Lower lobe of right lung (tissue), 2 donors: Measurements from ENCODE around the gene RBM38. TPM values are rescaled to one million over a fixed set of nuclear protein-coding genes. Genes with fewer than 3 reads are reported as not detected.

ENCODE experiments used
- ATAC-seq, 2 donors: fragments of 200-7000 bp; cut with Tn5 transposase; one replicate each; pipeline ENCODE4 v1.9.1; 2020 to 2022; ENCODE audit warnings: mild to moderate bottlenecking in 2 of 2, moderate library complexity in 2 of 2
- DNase-seq: peaks from one replicate; pipeline ENCODE4 v3.0.0-alpha.2; 2020
- H3K27ac ChIP-seq: fragments of 200-600 bp; one replicate; pipeline ENCODE4 v1.8.0; 2022
- H3K27me3 ChIP-seq: fragments of 200-600 bp; one replicate; pipeline ENCODE4 v1.8.0; 2022; ENCODE audit warnings: low read depth
- H3K36me3 ChIP-seq: fragments of 200-600 bp; one replicate; pipeline ENCODE4 v1.8.0; 2022; ENCODE audit warnings: mild to moderate bottlenecking
- H3K4me1 ChIP-seq: fragments of 200-600 bp; one replicate; pipeline ENCODE4 v1.8.0; 2022
- H3K4me3 ChIP-seq: fragments of 200-600 bp; one replicate; pipeline ENCODE4 v1.8.0; 2022; ENCODE audit warnings: mild to moderate bottlenecking
- H3K9me3 ChIP-seq: fragments of 200-600 bp; one replicate; pipeline ENCODE4 v1.8.0; 2022
- intact Hi-C: fragments of 100-400 bp; cut with DNase I; formaldehyde crosslinking; loops from one replicate; pipeline ENCODE4 v1.11.0; 2022
- total RNA-seq: library from RNA; stranded (reverse); fragmentation: NEBNext Ultra II Directional; extraction: Animal tissue kit (Norgen Biotek cat#: 25700); gene quantifications from one replicate; pipeline ENCODE4 v1.2.1, GENCODE V29; 2021
- TF ChIP-seq, protein P1 (sequence below): fragments of 200-600 bp; IDR thresholded peaks from one replicate; pipeline ENCODE4 v1.8.0; 2022; ENCODE audit warnings: antibody characterized with exemption, mild to moderate bottlenecking
- donor health status: DM: no; HTN: yes; CAD: no; lungs with severe emphysema.

The RBM38 gene
- total RNA-seq, 1 donor from 2014 or later = 15.5 TPM

DNA sequence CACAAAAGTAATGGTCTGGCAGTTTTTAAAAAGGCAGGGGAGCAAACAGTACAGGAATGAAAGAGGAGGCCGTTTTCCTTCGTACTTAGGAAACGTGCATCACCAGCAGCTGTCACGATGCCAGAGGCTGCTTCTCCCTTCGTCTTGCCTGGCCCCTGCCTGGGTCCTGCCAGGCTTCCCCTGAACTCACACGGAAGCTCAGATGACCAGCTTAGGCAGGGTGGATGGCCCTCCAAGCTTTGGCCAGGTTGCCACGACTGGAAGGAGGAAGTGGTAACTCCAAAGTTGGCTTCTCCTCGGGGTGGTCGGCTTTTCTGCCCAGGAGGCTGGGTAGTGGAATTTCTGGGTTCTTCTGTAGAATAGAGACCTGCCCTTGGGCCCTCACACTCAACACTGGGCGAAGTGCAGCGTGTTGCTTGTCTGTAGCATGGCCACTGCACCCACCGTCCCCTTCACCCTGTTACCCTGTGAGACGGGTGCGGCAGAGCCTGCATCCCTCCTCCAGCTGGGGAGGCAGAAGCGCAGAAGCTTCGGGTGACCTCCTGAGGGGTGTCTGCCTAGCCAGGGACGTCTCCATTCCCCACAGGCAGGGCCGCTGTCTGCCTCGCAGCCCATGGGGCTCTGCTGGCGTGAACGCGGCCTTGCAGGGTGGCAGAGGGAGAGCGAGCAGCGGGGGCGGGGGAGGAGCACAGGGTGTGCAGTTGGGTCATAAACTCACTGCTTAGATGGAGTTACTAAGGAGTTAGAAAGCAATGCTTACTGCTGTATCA, 18.4 kb upstream of the RBM38 start:
- no peak for DNase-seq
- TF ChIP-seq, protein P1, sequence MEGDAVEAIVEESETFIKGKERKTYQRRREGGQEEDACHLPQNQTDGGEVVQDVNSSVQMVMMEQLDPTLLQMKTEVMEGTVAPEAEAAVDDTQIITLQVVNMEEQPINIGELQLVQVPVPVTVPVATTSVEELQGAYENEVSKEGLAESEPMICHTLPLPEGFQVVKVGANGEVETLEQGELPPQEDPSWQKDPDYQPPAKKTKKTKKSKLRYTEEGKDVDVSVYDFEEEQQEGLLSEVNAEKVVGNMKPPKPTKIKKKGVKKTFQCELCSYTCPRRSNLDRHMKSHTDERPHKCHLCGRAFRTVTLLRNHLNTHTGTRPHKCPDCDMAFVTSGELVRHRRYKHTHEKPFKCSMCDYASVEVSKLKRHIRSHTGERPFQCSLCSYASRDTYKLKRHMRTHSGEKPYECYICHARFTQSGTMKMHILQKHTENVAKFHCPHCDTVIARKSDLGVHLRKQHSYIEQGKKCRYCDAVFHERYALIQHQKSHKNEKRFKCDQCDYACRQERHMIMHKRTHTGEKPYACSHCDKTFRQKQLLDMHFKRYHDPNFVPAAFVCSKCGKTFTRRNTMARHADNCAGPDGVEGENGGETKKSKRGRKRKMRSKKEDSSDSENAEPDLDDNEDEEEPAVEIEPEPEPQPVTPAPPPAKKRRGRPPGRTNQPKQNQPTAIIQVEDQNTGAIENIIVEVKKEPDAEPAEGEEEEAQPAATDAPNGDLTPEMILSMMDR = no peak
- no peaks in the 10 kb centered on the region for H3K27me3 ChIP-seq
- no peak for ATAC-seq
- no peak overlapping the region for H3K4me3 ChIP-seq
- peaks cover 7% of the 10 kb centered on the region for H3K4me1 ChIP-seq
- no peaks in the 10 kb centered on the region for H3K9me3 ChIP-seq
- no peak overlapping the region for H3K27ac ChIP-seq
- no peaks in the 10 kb centered on the region for H3K36me3 ChIP-seq
- intact Hi-C loops = no loop called here

DNA sequence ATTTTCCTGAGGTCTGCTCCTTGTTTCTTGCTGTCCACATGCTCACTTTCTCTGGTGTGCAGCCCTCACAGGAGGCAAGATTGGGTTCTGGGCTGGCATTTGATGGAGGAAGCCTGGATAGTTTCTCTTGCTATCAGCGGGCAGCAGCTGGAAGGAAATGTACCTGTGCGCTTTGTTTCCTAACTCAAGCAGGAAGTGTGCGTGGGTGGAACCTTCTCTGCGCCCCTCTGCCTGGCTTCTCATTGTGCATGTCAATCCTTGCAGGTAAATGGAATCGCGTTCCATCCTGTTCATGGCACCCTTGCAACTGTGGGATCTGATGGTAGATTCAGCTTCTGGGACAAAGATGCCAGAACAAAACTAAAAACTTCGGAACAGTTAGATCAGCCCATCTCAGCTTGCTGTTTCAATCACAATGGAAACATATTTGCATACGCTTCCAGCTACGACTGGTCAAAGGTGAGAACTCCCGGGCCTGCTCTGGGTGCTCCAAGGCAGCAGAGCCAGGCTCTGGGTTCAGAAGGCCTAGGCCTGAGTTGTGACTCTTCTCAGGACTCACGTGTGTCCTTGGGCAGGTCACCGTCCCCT, 16.8 kb upstream of the RBM38 start:
- DNase-seq (peak; percentile 76), ATAC-seq (no peak)
- Histone ChIP-seq H3K27ac (peak overlapping the region; percentile 11), H3K4me3 (no peak overlapping the region), H3K4me1 (peaks cover 7% of the 10 kb centered on the region), H3K36me3 (no peaks in the 10 kb centered on the region), H3K27me3 (no peaks in the 10 kb centered on the region), H3K9me3 (no peaks in the 10 kb centered on the region)
- TF ChIP-seq, protein P1 = no peak
- intact Hi-C loops = no loop called here

DNA sequence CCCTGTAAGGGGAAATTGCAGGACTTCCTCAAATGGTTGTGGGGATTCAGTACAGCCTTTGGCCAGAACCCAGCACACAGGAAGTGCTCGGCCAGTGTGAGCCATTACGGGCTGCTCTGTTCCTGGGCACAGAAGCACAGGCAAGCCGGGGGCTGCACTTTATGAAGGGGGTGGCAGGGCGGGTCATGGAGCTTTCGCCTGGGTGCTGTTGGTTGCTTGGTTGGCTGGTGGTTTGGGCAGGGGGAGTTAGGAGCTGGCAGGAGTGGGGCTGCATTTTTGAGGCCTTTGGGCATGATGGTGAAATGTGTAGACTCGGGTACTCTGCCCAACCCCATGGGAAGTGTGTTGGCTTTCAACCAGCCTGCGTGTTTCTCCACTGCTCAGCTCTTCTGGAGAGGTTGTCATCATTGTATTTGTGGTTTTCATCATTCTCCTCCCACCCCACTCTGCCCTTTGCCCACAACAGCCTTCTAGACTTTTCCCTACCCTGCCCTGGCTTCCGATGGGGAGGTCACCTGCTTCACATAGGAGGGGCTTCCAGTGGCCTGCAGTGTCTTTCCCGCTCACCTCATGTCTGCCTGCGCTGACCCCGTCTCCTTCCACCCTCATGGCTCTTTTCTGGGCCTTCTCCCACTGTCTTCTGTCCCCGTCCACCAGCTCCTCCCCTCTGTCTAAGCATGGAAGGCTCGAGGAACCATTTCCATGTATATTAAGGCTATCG, 16.1 kb upstream of the RBM38 start:
- peak; percentile 87 to 90 for ATAC-seq
- TF ChIP-seq, protein P1 = no peak
- DNase-seq = no peak
- intact Hi-C loops = no loop called here
- Histone ChIP-seq H3K4me3 (peak overlapping the region; percentile 27), H3K9me3 (no peaks in the 10 kb centered on the region), H3K27ac (peak overlapping the region; percentile 64), H3K27me3 (no peaks in the 10 kb centered on the region), H3K36me3 (peaks cover 1% of the 10 kb centered on the region), H3K4me1 (peaks cover 7% of the 10 kb centered on the region)

DNA sequence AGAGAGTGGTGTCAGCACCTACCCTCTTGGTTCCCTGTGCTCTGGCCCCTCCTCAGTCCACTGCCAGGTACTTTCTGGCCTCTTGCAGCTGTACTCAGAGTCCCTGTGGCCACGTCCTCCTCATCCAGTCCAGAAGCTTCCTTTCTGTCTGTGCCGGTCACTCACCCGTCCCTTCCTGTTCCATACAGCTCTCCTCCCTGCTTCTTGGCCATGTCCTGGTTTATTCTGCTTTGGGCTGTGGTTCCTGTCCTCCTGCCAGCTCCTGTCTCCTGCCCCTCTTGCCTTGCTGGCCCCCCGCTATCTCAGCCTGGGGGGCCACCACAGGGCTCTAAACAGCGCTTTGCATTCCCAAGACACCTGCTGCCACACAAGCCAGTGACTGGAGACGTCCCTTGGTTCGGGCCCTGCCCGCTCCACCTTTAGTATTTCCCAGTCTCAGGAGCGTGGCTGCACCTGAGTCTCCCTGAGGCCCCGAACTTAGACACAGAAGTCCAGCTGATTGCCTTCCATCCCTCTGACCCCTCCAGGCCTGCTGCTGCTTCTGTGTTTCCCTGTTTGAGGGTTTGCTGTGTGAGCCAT, 15.5 kb upstream of the RBM38 start:
- H3K36me3 ChIP-seq = peaks cover 8% of the 10 kb centered on the region
- H3K27me3 ChIP-seq = no peaks in the 10 kb centered on the region
- H3K27ac ChIP-seq = peak overlapping the region; percentile 64
- H3K9me3 ChIP-seq = no peaks in the 10 kb centered on the region
- DNase-seq = no peak
- TF ChIP-seq, protein P1 = no peak
- intact Hi-C loops = no loop called here
- peak overlapping the region; percentile 27 for H3K4me3 ChIP-seq
- peaks cover 7% of the 10 kb centered on the region for H3K4me1 ChIP-seq
- ATAC-seq = peak; percentile 6 to 38

DNA sequence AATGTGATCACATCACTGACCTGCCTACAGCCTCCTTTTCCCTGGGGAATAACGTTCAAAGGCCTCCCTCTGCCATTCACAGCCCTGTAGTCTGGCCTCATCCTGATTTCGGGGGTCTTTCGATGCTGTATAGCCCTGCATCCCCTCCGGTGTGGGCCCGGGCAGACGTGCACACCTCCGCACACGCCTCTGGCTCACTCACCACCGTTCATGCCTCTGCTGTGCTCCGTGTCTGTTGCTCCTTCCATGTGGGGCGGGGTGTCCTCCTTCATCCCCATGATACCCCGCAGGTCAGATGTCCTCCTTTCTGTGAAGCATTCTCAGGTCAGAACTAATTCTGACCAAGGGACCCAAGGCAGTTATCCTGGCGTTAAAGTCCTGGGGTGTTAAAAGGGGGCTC, 13.8 kb upstream of the RBM38 start:
- Histone ChIP-seq H3K4me3 (no peak overlapping the region), H3K27me3 (no peaks in the 10 kb centered on the region), H3K9me3 (no peaks in the 10 kb centered on the region), H3K27ac (no peak overlapping the region), H3K36me3 (peaks cover 15% of the 10 kb centered on the region), H3K4me1 (peaks cover 11% of the 10 kb centered on the region)
- TF ChIP-seq, protein P1 = no peak
- DNase-seq (no peak), ATAC-seq (no peak)
- intact Hi-C loops = no loop called here
